ENCODE data around the gene MACROD2. TPM values are rescaled to one million over a fixed set of nuclear protein-coding genes. Genes with fewer than 3 reads are reported as not detected.

MACROD2 gene
- total RNA-seq, 1 experiment from 2014 or later: 3.7 TPM

- TF ChIP-seq MAX (IDR thresholded peaks at IDR 0.05): no peak
- TF ChIP-seq SIN3A (IDR thresholded peaks at IDR 0.05; ENCODE audit: low read depth): no peak
Measured at GRCh38 chr20:15359056-15359455, 1363.7 kb downstream of the MACROD2 start (continued).

GRCh38 chr20:15362849-15363248 lies 1367.5 kb downstream of the MACROD2 start:
- no peaks in the 10 kb centered on the region for H3K9me2 ChIP-seq (ENCODE audit: insufficient read depth)
- H3K4me1 ChIP-seq (ENCODE audit: control insufficient read depth in 1 of 2, insufficient read depth in 2 of 2, low read length in 2 of 2): no peaks in the 10 kb centered on the region
- DNase-seq (ENCODE audit: low read depth, low spot score) (no peak), ATAC-seq (no peak)
- H3K27ac ChIP-seq (ENCODE audit: low read depth, low read length): no peak overlapping the region
- ChIA-PET POLR2A (no interaction called here), CTCF (no interaction called here), RAD21 (ENCODE audit: low non-redundant PET in 1 of 2, low total read pairs in 2 of 2, uncharacterized antibody in 2 of 2, unreplicated experiment in 2 of 2) (no interaction called here)
- no peaks in the 10 kb centered on the region; a peak in 1 of 4 replicates for H3K9me3 ChIP-seq (ENCODE audit: control insufficient read depth in 1 of 2, insufficient read depth in 1 of 2, low read depth in 1 of 2, low read length in 2 of 2)
- no peak overlapping the region for H3K9ac ChIP-seq (ENCODE audit: low read length)
- no peak overlapping the region for H3K4me2 ChIP-seq (ENCODE audit: low read length)
- no peaks in the 10 kb centered on the region for H3K79me2 ChIP-seq (ENCODE audit: insufficient read depth, low read length)
- H4K20me1 ChIP-seq (ENCODE audit: insufficient read depth): no peaks in the 10 kb centered on the region
- intact Hi-C loops (cut with micrococcal nuclease): no loop called here
- no TSS peak for BruUV-seq (replicated peaks)
- no peak overlapping the region for H2AFZ ChIP-seq (ENCODE audit: low read depth, low read length, poor library complexity, severe bottlenecking)
- no peaks in the 10 kb centered on the region for H3K36me3 ChIP-seq (ENCODE audit: control insufficient read depth in 1 of 2, insufficient read depth in 2 of 2, low read length in 2 of 2)
- H3K27me3 ChIP-seq (ENCODE audit: insufficient read depth, low read length): no peaks in the 10 kb centered on the region
- no peak overlapping the region for H3K4me3 ChIP-seq (replicated peaks in 1 of 2; ENCODE audit: low read depth in 1 of 2, low read length in 2 of 2)
- no peak for TF ChIP-seq ATF3 (IDR thresholded peaks at IDR 0.05)
- no peak for TF ChIP-seq MAX (IDR thresholded peaks at IDR 0.05)
- no peak for TF ChIP-seq REST (IDR thresholded peaks at IDR 0.05; ENCODE audit: low read depth)
- TF ChIP-seq RAD21 (IDR thresholded peaks at IDR 0.05; ENCODE audit: low read depth): no peak
- no peak for TF ChIP-seq ZBTB33 (IDR thresholded peaks at IDR 0.05; ENCODE audit: extremely low read depth, insufficient replicate concordance, low read length)
- TF ChIP-seq SIN3A (IDR thresholded peaks at IDR 0.05; ENCODE audit: low read depth): no peak
- no peak for TF ChIP-seq JUND (IDR thresholded peaks at IDR 0.05)
- no peak for TF ChIP-seq ELF1 (IDR thresholded peaks at IDR 0.05; ENCODE audit: borderline replicate concordance, low read depth)
- TF ChIP-seq SRF (IDR thresholded peaks at IDR 0.05; ENCODE audit: low read depth): no peak
- no peak for TF ChIP-seq YY1 (IDR thresholded peaks at IDR 0.05; ENCODE audit: extremely low read depth, insufficient replicate concordance, low read depth, low read length)
- no peak for TF ChIP-seq POLR2A (IDR thresholded peaks at IDR 0.05; ENCODE audit: borderline replicate concordance, extremely low read depth, insufficient read depth, insufficient read length)
- no peak for TF ChIP-seq CTCF (IDR thresholded peaks at IDR 0.05 in 2 of 3, conservative IDR thresholded peaks at IDR 0.05 in 1 of 3; ENCODE audit: borderline replicate concordance in 1 of 3, insufficient read depth in 1 of 3, low read depth in 2 of 3, low read length in 2 of 3)
- TF ChIP-seq FOSL1 (IDR thresholded peaks at IDR 0.05; ENCODE audit: low read depth): no peak
- no peak for TF ChIP-seq EGR1 (IDR thresholded peaks at IDR 0.05; ENCODE audit: low read depth)
- TF ChIP-seq ZNF274 (IDR thresholded peaks at IDR 0.05; ENCODE audit: low read depth, low read length): no peak
- no peak for TF ChIP-seq SP1 (IDR thresholded peaks at IDR 0.05; ENCODE audit: low read depth)
- no peak for TF ChIP-seq CEBPB (IDR thresholded peaks at IDR 0.05; ENCODE audit: low read depth)
- TF ChIP-seq POLR2AphosphoS5 (IDR thresholded peaks at IDR 0.05; ENCODE audit: low read depth, low read length): no peak
- no peak for TF ChIP-seq EZH2phosphoT487 (IDR thresholded peaks at IDR 0.05; ENCODE audit: borderline replicate concordance)

All from HCT116 (cell line).